Fibroblast of mammary gland (primary cell): ENCODE data around the gene FBXO4.
"Not testable (repeated sequence)": the region's sequence is repeated elsewhere in the genome, so short reads cannot be mapped to it uniquely, and the experiment has no call there.

Experiments
- DNase-seq: peaks from one replicate; pipeline ENCODE4 v3.0.0-alpha.2; 2010; ENCODE audit warnings: low read depth
- H3K4me3 ChIP-seq: 2 replicates; pipeline ENCODE4 v1.5.1; 2011; ENCODE audit warnings: low read depth, mild to moderate bottlenecking, low read length, moderate library complexity; ENCODE audit not compliant: control insufficient read depth
- TF ChIP-seq, protein P1 (sequence below): conservative IDR thresholded peaks from 2 replicates; pipeline ENCODE4 v1.5.1; 2011; ENCODE audit warnings: low read depth, low read length, inconsistent platforms; ENCODE audit not compliant: control insufficient read depth, insufficient read depth

The FBXO4 gene

DNA sequence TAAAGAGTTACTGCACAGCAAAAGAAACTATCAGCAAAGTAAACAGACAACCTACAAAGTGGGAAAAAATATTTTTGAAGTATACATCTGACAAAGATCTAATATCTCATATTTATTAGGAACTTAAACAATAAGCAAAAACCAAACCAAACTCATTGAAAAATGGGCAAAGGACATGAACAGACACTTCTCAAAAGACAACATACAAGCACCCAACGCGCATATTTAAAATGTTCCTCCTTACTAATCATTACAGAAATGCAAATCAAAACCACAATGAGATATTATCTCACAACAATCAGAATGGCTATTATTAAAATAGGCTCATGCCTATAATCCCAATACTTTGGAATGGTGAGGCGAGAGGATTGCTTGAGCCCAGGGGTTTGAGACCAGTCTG is 48.0 kb downstream of the FBXO4 start:
- TF ChIP-seq, protein P1, sequence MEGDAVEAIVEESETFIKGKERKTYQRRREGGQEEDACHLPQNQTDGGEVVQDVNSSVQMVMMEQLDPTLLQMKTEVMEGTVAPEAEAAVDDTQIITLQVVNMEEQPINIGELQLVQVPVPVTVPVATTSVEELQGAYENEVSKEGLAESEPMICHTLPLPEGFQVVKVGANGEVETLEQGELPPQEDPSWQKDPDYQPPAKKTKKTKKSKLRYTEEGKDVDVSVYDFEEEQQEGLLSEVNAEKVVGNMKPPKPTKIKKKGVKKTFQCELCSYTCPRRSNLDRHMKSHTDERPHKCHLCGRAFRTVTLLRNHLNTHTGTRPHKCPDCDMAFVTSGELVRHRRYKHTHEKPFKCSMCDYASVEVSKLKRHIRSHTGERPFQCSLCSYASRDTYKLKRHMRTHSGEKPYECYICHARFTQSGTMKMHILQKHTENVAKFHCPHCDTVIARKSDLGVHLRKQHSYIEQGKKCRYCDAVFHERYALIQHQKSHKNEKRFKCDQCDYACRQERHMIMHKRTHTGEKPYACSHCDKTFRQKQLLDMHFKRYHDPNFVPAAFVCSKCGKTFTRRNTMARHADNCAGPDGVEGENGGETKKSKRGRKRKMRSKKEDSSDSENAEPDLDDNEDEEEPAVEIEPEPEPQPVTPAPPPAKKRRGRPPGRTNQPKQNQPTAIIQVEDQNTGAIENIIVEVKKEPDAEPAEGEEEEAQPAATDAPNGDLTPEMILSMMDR = no peak
- no peak overlapping the region for H3K4me3 ChIP-seq
- no peak for DNase-seq

DNA sequence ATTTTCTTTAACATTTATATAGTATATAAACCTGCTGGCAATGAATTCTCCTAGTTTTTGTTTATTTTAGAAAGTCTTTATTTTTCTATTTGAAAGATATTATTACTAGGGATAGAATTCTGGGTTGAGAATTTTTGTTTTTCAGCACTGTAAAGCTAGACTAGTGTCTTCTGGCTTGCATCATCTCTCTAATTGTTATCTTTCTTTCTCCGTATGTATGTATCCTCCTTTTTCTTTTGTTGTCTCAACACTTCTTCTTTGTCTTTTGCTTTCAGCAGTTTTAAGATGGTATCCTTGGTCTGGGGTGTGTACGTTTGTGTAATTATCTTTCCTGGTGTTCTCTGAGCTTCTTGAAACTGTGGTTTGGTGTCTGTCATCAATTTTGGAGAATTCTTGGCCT is 48.8 kb downstream of the FBXO4 start:
- no peak overlapping the region for H3K4me3 ChIP-seq
- DNase-seq = no peak
- TF ChIP-seq, protein P1 = no peak

DNA sequence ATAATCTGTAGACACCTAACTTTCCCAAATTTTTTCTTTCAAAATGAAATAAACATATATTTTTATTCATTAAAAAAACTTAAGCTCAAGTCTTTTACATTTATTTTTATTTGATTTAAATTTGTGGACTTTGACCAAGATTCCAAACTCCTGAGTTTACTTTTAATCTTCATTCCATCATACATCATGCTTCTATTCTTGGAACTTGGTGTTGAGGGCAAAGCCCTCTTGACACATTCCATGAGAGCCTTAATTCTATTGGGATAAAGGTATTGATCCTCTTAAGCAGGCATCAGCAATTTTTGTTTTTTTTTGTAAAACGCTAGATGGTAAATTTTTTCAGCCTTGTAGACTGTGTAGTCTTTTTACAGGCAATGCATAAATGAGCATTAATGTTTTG is 53.6 kb downstream of the FBXO4 start:
- no peak for DNase-seq
- TF ChIP-seq, protein P1 = no peak
- no peak overlapping the region for H3K4me3 ChIP-seq

DNA sequence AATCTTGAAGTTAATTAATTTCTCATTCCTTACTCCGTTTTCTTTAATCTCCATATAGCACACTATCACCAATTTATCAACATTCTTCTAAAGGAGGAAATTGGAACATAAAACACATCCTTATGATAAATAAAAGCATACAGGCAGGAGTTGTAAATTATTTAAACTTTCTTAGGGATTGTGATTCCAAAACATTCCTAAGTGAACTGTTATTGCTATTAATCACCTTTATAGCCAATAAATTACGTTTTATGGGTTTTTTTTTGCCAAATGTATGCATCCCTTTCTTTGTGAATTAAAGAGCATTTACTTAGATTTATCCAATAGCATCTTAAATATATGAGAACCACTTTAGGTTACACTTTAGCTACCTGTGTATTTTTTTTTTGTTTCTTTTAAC is 55.3 kb downstream of the FBXO4 start:
- DNase-seq = no peak
- TF ChIP-seq, protein P1 = no peak
- no peak overlapping the region for H3K4me3 ChIP-seq

DNA sequence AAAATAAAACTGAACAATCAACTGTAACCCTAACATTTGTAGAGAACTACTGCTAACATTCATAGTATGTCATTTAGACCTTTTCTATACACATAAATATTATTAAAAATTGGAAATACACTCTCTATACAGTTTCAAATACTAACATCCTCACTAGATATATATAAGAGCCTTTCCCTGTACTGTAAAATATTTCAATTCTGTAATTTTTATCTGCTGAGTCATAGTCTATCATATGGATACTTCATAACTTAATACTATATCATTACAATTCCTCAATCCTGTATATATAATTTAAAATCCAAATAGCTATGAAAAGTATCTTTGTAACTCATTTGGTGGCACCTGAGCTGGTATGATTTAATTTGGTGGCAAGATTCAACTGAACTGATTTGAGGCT is 55.8 kb downstream of the FBXO4 start:
- DNase-seq = no peak
- no peak overlapping the region for H3K4me3 ChIP-seq
- TF ChIP-seq, protein P1 = no peak

DNA sequence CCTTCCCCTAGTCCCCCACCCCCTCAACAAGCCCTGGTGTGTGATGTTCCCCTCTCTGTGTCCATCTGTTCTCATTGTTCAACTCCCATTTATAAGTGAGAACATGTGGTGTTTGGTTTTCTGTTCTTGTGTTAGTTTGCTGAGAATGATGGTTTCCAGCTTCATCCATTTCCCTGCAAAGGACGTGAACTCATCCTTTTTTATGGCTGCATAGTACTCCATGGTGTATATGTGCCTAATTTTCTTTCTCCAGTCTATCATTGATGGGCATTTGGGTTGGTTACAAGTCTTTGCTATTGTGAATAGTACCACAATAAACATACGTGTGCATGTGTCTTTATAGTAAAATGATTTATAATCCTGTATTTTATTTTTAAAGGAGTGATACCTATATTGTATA is 57.8 kb downstream of the FBXO4 start:
- not testable (repeated sequence) for DNase-seq, H3K4me3 ChIP-seq

DNA sequence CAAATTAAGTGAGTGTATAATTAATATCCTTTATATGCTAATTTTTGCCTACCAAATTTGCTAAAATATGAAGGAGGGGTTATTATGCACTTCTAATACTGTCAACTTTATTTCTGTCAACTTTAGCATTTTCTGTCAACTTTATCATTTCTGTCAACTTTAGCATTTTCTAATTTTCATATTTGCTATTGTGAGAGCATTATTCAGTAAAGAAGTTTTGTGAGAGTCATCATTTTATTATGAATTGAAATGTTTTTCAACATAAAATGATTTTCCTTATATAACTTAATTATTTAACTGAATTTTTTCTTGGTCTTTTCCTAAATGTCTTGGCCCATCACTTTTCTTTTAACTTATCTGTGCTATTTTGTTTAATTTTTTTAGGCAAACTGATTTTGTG is 58.2 kb downstream of the FBXO4 start:
- H3K4me3 ChIP-seq = no peak overlapping the region
- no peak for DNase-seq
- TF ChIP-seq, protein P1 = no peak
